SK-N-SH treated with all-trans-retinoic acid at 6 μM for 48 hours (cell line): ENCODE results near the gene ZNF541.
A peak's percentile ranks its signal among the peaks of the same experiment; 100 is the strongest.

Experiments
- ATAC-seq: fragments of 200-7000 bp; cut with Tn5 transposase; 3 replicates; pipeline ENCODE4 v1.9.1; 2020; ENCODE audit warnings: mild to moderate bottlenecking, moderate library complexity
- ARNTL ChIP-seq: fragments of 450-650 bp; formaldehyde crosslinking; IDR thresholded peaks from 2 replicates; pipeline ENCODE4 v1.5.0; 2020; ENCODE audit warnings: low read depth, mild to moderate bottlenecking, moderate library complexity, borderline replicate concordance
- BACH2 ChIP-seq: fragments of 250-450 bp; sonication (Bioruptor Pico); IDR thresholded peaks from 2 replicates; pipeline ENCODE4 v1.9.0; 2021; ENCODE audit warnings: mild to moderate bottlenecking, borderline replicate concordance
- CSDC2 ChIP-seq: fragments of 250-450 bp; sonication (Bioruptor Pico); IDR thresholded peaks from 2 replicates; pipeline ENCODE4 v1.5.0; 2020; ENCODE audit warnings: mild to moderate bottlenecking, moderate library complexity
- CSRNP3 ChIP-seq: fragments of 250-450 bp; sonication (Bioruptor Pico); IDR thresholded peaks from 2 replicates; pipeline ENCODE4 v1.5.1; 2021; ENCODE audit warnings: mild to moderate bottlenecking, moderate library complexity
- ESRRG ChIP-seq: fragments of 250-450 bp; sonication (Bioruptor Pico); IDR thresholded peaks from 2 replicates; pipeline ENCODE4 v1.6.1; 2021; ENCODE audit warnings: mild to moderate bottlenecking
- ISL1 ChIP-seq: fragments of 250-450 bp; sonication (Bioruptor Pico); IDR thresholded peaks from 2 replicates; pipeline ENCODE4 v2.1.2; 2022; ENCODE audit warnings: mild to moderate bottlenecking, moderate library complexity
- PATZ1 ChIP-seq: fragments of 250-450 bp; sonication (Bioruptor Pico); IDR thresholded peaks from 2 replicates; pipeline ENCODE4 v1.8.0; 2020; ENCODE audit warnings: mild to moderate bottlenecking, moderate library complexity, borderline replicate concordance
- TCF4 ChIP-seq: fragments of 250-450 bp; sonication (Bioruptor Pico); IDR thresholded peaks from 2 replicates; pipeline ENCODE4 v1.8.0; 2021; ENCODE audit warnings: mild to moderate bottlenecking, moderate library complexity, borderline replicate concordance
- TSHZ2 ChIP-seq: fragments of 250-450 bp; sonication (Bioruptor Pico); IDR thresholded peaks from 2 replicates; pipeline ENCODE4 v1.5.0; 2020; ENCODE audit warnings: mild to moderate bottlenecking, moderate library complexity
- ZFP3 ChIP-seq: fragments of 250-450 bp; sonication (Bioruptor Pico); IDR thresholded peaks from 2 replicates; pipeline ENCODE4 v1.5.0; 2020; ENCODE audit warnings: mild to moderate bottlenecking, moderate library complexity
- ZNF70 ChIP-seq: fragments of 450-650 bp; formaldehyde crosslinking; IDR thresholded peaks from 2 replicates; pipeline ENCODE4 v1.5.0; 2020; ENCODE audit warnings: mild to moderate bottlenecking, moderate library complexity

The ZNF541 gene

GRCh38 chr19:47545061-47545948 lies 27.6 kb downstream of the ZNF541 start:
- TF ChIP-seq CSDC2 (no peak), CSRNP3 (CRISPR knock-in tag) (no peak), ARNTL (CRISPR knock-in tag) (no peak), ISL1 (CRISPR knock-in tag) (no peak), TSHZ2 (CRISPR knock-in tag) (no peak)
- no peak for ATAC-seq

- ATAC-seq: no peak
- no peak for TF ChIP-seq CSDC2
- no peak for TF ChIP-seq BACH2 (CRISPR knock-in tag)
- TF ChIP-seq ZNF70 (CRISPR knock-in tag): no peak
- no peak for TF ChIP-seq ZFP3
- TF ChIP-seq PATZ1 (CRISPR knock-in tag): no peak
- TF ChIP-seq ISL1 (CRISPR knock-in tag): no peak
- TF ChIP-seq, all 23 proteins: peak for 0
Measured at GRCh38 chr19:47544476-47544875, 28.5 kb downstream of the ZNF541 start.

- no peak for ATAC-seq
- no peak for TF ChIP-seq ESRRG (CRISPR knock-in tag)
Measured at GRCh38 chr19:47544075-47544474, 28.9 kb downstream of the ZNF541 start.

GRCh38 chr19:47542030-47542475 lies 30.9 kb downstream of the ZNF541 start:
- TF ChIP-seq PATZ1 (CRISPR knock-in tag): no peak
- no peak; the same call in 1 of the 2 replicates for TF ChIP-seq TSHZ2 (CRISPR knock-in tag)
- TF ChIP-seq TCF4: peak; percentile 66
- TF ChIP-seq ISL1 (CRISPR knock-in tag): peak; percentile 60
- peak; percentile 92 for ATAC-seq

- no peak for TF ChIP-seq ESRRG (CRISPR knock-in tag)
- TF ChIP-seq, all 23 proteins: peak for 0
- peak; percentile 45 for ATAC-seq
Measured at GRCh38 chr19:47541518-47541917, 31.4 kb downstream of the ZNF541 start.
